K562 (cell line): ENCODE data around the gene RING1. TPM values are rescaled to one million over a fixed set of nuclear protein-coding genes. Genes with fewer than 3 reads are reported as not detected.

Source experiments
- ARNT ChIP-seq, 2 experiments: fragments of 450-650 bp; IDR thresholded peaks; 2 replicates each; pipeline ENCODE4 v1.6.1; 2016; ENCODE audit warnings: mild to moderate bottlenecking in 1 of 2
- CREM ChIP-seq: IDR thresholded peaks from 2 replicates; pipeline ENCODE4 v1.6.1; 2014; ENCODE audit warnings: antibody characterized with exemption, low read depth
- GTF2E2 ChIP-seq: fragments of 200-800 bp; sonication (Bioruptor generic); IDR thresholded peaks from 2 replicates; pipeline ENCODE4 v1.6.1; 2016; ENCODE audit warnings: missing genetic modification characterization, missing compliant biosample characterization
- JUND ChIP-seq, 2 experiments: IDR thresholded peaks; 2 replicates in 1 of 2; 3 replicates in 1 of 2; pipeline ENCODE4 v1.6.1; 2011; ENCODE audit warnings: borderline replicate concordance in 2 of 2, low read depth in 2 of 2, low read length in 2 of 2, improper control_type of control experiment in 1 of 2, missing biosample characterization in 1 of 2, missing genetic modification characterization in 1 of 2, missing genetic modification reagents in 1 of 2
- MCM2 ChIP-seq: fragments of 450-650 bp; IDR thresholded peaks from 2 replicates; pipeline ENCODE4 v1.6.1; 2017; ENCODE audit warnings: low read depth, mild to moderate bottlenecking
- NBN ChIP-seq: fragments of 450-650 bp; IDR thresholded peaks from 2 replicates; pipeline ENCODE4 v1.6.1; 2016; ENCODE audit warnings: low read depth, mild to moderate bottlenecking
- NFE2 ChIP-seq: IDR thresholded peaks from 2 replicates; pipeline ENCODE4 v1.6.1; 2014; ENCODE audit warnings: antibody characterized with exemption, low read depth
- SRF ChIP-seq, 2 experiments: fragments of 250-450, 450-650 bp in 1 of 2; sonication (Bioruptor Pico) in 1 of 2; sonication (generic) in 1 of 2; formaldehyde crosslinking; IDR thresholded peaks; 2 replicates each; pipeline versions ENCODE4 v1.5.0 to v1.5.1; 2020 to 2022; ENCODE audit warnings: mild to moderate bottlenecking in 1 of 2, missing genetic modification reagents in 1 of 2
- TGIF2 ChIP-seq: sonication (generic); formaldehyde crosslinking; IDR thresholded peaks from 2 replicates; pipeline ENCODE4 v1.8.1; 2022; ENCODE audit warnings: mild to moderate bottlenecking, missing genetic modification reagents, moderate library complexity
- ZC3H4 ChIP-seq: sonication (generic); formaldehyde crosslinking; IDR thresholded peaks from 2 replicates; pipeline ENCODE4 v1.9.0; 2021; ENCODE audit warnings: missing genetic modification reagents, borderline replicate concordance
- ZFP30 ChIP-seq: fragments of 250-450 bp; sonication (Bioruptor Pico); IDR thresholded peaks from 2 replicates; pipeline ENCODE4 v1.8.0; 2022; ENCODE audit warnings: moderate library complexity, mild to moderate bottlenecking, inconsistent platforms, borderline replicate concordance
- ZNF263 ChIP-seq: sonication (generic); formaldehyde crosslinking; IDR thresholded peaks from 2 replicates; pipeline ENCODE4 v1.8.0; 2022; ENCODE audit warnings: mild to moderate bottlenecking, missing genetic modification reagents, borderline replicate concordance
- polyA plus RNA-seq, 8 experiments: library from polyadenylated mRNA; depleted of rRNA in 4 of 8; stranded (reverse) in 5 of 8; unstranded in 3 of 8; fragments of >200 nt; fragmentation: Nextera tagmentation in 2 of 8; fragmentation: Illumina TruSeq in 1 of 8; extraction: Ambion mirVana in 2 of 8; extraction: Trizol in 1 of 8; gene quantifications; 2 replicates each; pipeline versions ENCODE4 v1.2.1 to v1.2.3, GENCODE V29; 2011 to 2014; ENCODE audit warnings: inconsistent platforms in 1 of 8, missing spikeins in 1 of 8
- total RNA-seq, 7 experiments: library from RNA; depleted of rRNA in 6 of 7; stranded (reverse); fragments of >200 nt in 6 of 7; fragmentation: Illumina TruSeq in 2 of 7; extraction: Trizol in 2 of 7; gene quantifications; 2 replicates each; pipeline versions ENCODE4 v1.2.1 to v1.2.3, GENCODE V29; 2011 to 2021; ENCODE audit warnings: low replicate concordance in 1 of 7
- TF ChIP-seq, protein P1 (sequence below): fragments of 450-650 bp; IDR thresholded peaks from 2 replicates; pipeline ENCODE4 v1.6.1; 2018; ENCODE audit not compliant: partially characterized antibody
- TF ChIP-seq, protein P2 (sequence below): sonication (generic); formaldehyde crosslinking; IDR thresholded peaks from 2 replicates; pipeline ENCODE4 v1.8.1; 2023; ENCODE audit warnings: mild to moderate bottlenecking, missing genetic modification reagents

RING1 gene
- total and polyA plus RNA-seq, 9 of the 15 experiments (the other 6 are each of a cell fraction or from before 2014, with no cell fraction given) = 4.2 to 59.1 (median 36.9) TPM

DNA sequence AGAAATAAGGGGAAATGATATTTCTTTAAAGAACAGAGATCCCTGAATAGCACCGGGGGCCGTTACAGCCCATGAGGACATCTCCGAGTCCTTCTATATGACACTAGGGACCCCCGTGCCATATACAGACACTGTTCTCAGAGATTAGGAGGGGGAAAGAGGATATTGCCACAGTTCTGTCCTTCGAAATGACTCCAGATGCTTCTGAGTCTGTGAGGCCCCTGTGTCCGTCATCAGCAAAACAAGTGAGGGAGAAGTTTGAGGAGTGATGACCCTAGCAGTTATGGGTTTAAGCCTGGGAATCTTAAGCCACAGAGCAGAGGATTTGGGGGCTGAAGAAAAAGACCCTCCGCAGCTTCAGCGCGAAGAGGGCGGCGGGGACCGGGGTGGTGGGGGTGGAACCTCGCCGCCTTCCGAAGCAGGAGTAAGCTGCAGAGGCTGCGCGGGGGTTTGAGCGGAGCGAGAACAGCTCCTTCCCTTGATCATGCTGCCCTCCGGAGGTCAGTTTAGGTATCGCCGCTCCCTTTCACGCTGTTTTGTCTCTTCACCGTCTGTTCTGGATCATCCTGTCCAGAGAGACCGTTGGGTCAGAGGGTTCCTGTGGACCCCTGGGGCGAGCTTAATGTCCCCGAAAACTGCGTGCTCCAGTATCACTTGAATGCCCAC, 39.8 kb downstream of the RING1 start (continued):
- TF ChIP-seq, protein P1, sequence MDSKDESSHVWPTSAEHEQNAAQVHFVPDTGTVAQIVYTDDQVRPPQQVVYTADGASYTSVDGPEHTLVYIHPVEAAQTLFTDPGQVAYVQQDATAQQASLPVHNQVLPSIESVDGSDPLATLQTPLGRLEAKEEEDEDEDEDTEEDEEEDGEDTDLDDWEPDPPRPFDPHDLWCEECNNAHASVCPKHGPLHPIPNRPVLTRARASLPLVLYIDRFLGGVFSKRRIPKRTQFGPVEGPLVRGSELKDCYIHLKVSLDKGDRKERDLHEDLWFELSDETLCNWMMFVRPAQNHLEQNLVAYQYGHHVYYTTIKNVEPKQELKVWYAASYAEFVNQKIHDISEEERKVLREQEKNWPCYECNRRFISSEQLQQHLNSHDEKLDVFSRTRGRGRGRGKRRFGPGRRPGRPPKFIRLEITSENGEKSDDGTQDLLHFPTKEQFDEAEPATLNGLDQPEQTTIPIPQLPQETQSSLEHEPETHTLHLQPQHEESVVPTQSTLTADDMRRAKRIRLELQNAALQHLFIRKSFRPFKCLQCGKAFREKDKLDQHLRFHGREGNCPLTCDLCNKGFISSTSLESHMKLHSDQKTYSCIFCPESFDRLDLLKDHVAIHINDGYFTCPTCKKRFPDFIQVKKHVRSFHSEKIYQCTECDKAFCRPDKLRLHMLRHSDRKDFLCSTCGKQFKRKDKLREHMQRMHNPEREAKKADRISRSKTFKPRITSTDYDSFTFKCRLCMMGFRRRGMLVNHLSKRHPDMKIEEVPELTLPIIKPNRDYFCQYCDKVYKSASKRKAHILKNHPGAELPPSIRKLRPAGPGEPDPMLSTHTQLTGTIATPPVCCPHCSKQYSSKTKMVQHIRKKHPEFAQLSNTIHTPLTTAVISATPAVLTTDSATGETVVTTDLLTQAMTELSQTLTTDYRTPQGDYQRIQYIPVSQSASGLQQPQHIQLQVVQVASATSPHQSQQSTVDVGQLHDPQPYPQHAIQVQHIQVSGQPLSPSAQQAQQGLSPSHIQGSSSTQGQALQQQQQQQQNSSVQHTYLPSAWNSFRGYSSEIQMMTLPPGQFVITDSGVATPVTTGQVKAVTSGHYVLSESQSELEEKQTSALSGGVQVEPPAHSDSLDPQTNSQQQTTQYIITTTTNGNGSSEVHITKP = peak; percentile 7
- TF ChIP-seq ZC3H4 (CRISPR knock-in tag) = no peak
- peak; percentile 13; the same call in 1 of the 2 replicates for TF ChIP-seq JUND (IDR thresholded peaks at IDR 0.05; ENCODE audit: borderline replicate concordance, low read depth, low read length)
- TF ChIP-seq JUND (tag; IDR thresholded peaks at IDR 0.05; ENCODE audit: borderline replicate concordance, low read depth, low read length) = no peak; the same call in 2 of the 3 replicates
- TF ChIP-seq, protein P2, sequence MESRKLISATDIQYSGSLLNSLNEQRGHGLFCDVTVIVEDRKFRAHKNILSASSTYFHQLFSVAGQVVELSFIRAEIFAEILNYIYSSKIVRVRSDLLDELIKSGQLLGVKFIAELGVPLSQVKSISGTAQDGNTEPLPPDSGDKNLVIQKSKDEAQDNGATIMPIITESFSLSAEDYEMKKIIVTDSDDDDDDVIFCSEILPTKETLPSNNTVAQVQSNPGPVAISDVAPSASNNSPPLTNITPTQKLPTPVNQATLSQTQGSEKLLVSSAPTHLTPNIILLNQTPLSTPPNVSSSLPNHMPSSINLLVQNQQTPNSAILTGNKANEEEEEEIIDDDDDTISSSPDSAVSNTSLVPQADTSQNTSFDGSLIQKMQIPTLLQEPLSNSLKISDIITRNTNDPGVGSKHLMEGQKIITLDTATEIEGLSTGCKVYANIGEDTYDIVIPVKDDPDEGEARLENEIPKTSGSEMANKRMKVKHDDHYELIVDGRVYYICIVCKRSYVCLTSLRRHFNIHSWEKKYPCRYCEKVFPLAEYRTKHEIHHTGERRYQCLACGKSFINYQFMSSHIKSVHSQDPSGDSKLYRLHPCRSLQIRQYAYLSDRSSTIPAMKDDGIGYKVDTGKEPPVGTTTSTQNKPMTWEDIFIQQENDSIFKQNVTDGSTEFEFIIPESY = peak; percentile 47; the same call in 1 of the 2 replicates
- no peak for TF ChIP-seq MCM2
- TF ChIP-seq SRF (CRISPR knock-in tag; IDR thresholded peaks at IDR 0.05) = no peak
- no peak for TF ChIP-seq TGIF2
- TF ChIP-seq ZNF263 (CRISPR knock-in tag) = no peak
- TF ChIP-seq NBN = no peak
- TF ChIP-seq CREM = 0 out of 2 replicates have a peak, but pooled peaks have one; percentile 34
- TF ChIP-seq GTF2E2 (tag) = peak; percentile 35; the same call in 1 of the 2 replicates
- no peak for TF ChIP-seq ZFP30 (CRISPR knock-in tag)
- no peak; a peak in 2 of 4 replicates for TF ChIP-seq ARNT (IDR thresholded peaks at IDR 0.05)
- TF ChIP-seq NFE2 = peak; percentile 24; the same call in 1 of the 2 replicates
